Anterior cingulate cortex (tissue), 58 donors: ENCODE data around the gene NOTCH2NLA.
"Not testable (repeated sequence)": the region's sequence is repeated elsewhere in the genome, so short reads cannot be mapped to it uniquely, and the experiment has no call there.

Experiments used
- DNase-seq, 58 donors: peaks; one replicate each; lab custom pipeline; 2025; lab: John Stamatoyannopoulos, UW

The NOTCH2NLA gene

DNA sequence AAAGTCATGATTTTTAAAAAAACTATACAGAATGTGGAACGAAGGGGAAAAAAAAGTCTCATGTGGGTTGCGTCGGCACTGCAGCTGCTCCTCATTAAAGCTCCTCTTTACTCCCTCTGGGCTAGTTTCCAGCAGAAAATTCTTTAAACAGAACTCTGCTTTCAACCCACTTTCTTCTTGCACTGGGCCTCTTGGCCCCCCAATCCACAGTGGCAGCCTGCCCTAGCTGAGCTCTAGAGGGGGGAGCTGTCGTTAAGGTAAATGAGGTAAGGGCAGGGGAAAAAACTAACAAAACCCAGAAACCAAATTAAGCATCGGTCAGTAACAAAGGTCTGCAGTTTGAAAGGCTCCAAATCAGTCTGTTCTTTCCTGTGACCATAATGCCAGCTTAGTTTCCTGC, 54.3 kb downstream of the NOTCH2NLA start:
- DNase-seq = not testable (repeated sequence)

DNA sequence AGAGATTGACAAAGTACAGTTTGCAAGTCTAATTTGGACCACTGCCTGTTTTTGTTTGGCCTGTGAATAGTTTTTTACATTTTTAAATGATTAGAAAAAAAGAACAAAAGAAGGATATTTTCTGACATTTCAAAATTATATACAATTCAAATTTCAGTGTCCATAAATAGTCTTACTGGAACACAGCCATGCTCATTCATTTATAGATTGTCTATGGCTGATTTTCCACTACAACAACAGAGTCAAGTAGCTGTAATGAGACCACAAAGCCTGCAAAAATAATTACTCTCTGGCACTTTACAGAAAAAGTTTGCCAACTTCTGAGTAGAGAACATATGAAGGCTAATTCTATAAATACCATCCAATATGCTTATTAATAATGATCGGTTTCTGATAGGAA, 61.1 kb downstream of the NOTCH2NLA start:
- DNase-seq = not testable (repeated sequence)

DNA sequence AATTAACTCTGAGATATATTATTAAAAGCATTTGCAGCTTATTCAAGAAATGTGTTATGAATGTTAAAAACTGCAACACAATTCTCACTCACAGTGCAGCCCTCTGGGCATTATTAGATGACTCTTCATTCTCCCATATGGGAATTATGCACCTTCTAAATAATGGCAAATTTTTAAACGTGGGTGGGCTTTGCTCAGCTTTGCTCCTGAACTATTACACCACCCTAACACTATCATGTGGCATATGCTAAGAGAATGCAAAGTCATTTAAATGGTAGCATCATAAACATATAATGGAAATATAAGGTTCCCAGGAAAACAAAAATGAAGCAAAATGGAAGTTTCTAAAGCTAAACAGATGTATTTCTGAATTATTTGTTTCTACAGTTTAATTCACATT, 61.5 kb downstream of the NOTCH2NLA start:
- DNase-seq = not testable (repeated sequence)

DNA sequence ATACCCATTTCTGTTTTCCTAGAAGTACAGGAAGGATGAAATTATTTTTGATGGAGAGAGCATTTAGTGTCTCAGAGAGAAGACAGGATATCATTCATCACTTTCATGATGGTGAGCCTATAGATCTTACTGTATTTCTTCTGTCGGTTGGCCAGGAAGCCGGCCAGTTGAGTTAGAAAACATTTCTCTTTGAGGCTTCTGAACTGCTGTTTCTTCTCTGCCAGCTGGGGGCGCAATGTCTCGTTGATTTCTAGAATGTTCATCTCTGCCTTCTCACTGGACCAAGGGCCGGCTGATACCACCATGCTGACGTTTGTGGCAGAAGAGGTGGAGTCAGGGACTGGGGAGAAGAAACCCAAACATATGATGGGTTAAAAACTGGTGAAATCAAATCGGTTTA, 84.4 kb downstream of the NOTCH2NLA start, which contains the start of gene NBPF10:
NBPF10 (minus strand) TSS at position 340 of the 400 bp plus-strand sequence; CDS start at position 305, 35 bp downstream.
- DNase-seq = not testable (repeated sequence)
